UCSD-AML1 (cell line): ENCODE data around the gene PPM1H.
"Not testable (repeated sequence)": the region's sequence is repeated elsewhere in the genome, so short reads cannot be mapped to it uniquely, and the experiment has no call there.

Experiments used
- DNase-seq: peaks from one replicate; lab custom pipeline; 2025; ENCODE audit not compliant: unreplicated experiment; lab: John Stamatoyannopoulos, UW

The PPM1H gene

DNA sequence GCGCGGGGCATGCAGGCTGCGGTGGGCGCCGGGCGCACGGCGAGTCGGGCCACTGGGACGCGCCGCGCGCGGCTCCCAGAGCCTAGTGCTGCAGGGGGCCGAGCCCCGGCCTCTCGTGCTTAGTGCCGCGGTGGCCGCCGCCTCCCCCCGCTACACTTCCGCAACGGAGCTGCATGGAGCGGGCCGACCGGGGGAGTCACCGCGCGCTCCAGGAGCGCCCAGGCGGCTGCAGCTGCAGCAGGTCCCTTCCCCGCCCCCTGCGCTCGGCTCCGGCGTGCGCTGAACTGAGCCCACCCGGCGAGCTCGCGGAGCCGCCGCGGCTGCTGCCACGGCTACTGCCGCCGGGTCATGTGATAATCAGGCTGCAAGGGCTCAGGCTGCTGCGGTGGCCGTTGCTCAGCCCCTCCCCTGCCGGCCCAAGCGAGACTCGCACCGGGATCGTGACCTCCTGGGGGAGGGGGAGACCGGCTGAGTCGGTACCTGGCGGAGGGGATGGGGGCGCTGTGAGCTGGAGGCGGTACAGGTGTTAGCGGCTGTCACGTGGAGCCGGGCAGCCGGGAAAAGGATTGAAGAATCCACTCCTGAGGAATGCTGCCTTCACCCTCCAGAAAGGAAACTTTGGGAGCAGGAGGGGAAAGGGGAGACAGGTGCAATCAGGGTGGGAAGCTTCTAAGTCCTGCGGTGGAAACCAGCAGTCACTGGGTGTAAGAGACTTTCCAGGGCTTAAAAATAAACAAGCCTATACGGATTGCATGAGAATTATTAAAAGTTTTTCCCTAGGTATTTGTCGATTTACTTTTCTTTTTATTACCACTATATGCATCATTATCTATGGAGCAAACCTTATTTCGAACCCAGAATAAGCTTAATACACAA is at the start of gene PPM1H:
PPM1H (minus strand) TSS at position 352 of the 876 bp plus-strand sequence. CDS start 414 bp downstream, outside the sequence.
- peak; percentile 59 for DNase-seq

GRCh38 chr12:62983594-62983993 is 48.6 kb upstream of the PPM1H start:
- DNase-seq = no peak

- no peak for DNase-seq
Measured at GRCh38 chr12:62978768-62979167, 43.8 kb upstream of the PPM1H start.

GRCh38 chr12:62977883-62978282 is 42.9 kb upstream of the PPM1H start:
- no peak for DNase-seq

- no peak for DNase-seq
Measured at GRCh38 chr12:62977418-62977817, 42.5 kb upstream of the PPM1H start.

DNA sequence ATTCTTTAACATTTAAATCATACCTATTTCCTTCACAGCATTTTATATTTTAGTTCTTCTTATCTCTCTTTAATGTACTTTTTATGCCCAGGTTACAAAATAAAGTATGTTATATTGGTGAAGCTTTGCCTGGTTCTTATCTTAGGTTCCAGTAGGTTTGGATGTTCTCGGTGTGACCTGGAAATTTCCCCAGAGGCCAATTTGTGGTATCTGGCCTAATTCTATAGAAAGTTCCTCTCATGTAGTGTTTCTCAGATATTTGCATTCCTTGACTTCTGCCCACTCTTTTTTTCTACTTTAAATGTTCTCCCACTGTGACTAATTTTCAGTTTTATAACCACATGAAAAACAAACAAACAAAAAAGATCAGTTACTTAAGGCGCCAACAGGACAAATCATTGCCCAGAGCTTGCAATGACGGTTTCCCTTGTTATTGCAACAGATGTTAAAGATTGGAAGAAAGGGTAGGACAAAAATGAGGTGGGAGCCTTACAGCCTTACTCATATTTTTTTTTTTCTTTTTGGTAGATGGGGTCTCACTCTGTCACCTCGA is 41.2 kb upstream of the PPM1H start:
- DNase-seq = no peak

DNA sequence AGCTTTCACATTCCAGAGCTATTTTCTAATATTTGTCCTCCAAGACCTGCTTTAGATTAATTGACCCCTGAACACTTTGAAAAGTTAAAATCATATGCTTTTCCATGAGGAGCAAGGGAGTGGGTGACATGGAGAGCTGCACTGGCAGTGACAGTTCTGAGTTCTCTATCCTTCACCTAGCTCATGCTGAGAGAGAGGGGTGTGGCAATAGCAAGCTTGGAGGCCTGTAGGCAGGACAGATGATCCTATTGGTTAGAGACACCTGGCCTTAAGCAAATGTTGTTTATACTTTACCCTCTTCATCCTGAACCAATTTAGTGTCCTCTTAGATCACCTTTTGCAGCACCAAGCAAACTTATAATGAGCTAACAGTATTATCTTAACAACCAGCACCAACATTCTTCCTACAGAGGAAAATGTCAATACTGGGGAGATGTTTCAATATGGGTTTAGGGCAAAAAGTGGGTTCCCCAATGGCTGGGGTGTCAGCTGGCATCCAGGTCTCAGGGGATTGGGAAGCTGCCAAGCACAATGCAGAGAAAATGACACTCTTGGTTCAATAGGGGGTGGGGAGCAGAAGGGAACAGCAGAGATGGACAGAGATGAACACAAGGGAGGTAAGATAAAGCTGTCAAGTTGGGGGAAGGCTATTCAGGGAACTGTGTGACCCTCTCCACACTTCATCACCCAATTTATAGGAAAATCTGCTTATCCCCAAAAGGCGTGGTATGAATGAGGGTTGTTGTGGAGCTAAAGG is 37.0 kb upstream of the PPM1H start:
- DNase-seq = no peak

- no peak for DNase-seq
Measured at GRCh38 chr12:62969695-62970094, 34.7 kb upstream of the PPM1H start.

GRCh38 chr12:62967701-62968100 is 32.8 kb upstream of the PPM1H start:
- DNase-seq = no peak

GRCh38 chr12:62966990-62967506 is 32.1 kb upstream of the PPM1H start:
- no peak for DNase-seq

GRCh38 chr12:62966446-62966989 is 31.6 kb upstream of the PPM1H start:
- not testable (repeated sequence) for DNase-seq

- not testable (repeated sequence) for DNase-seq
Measured at GRCh38 chr12:62965700-62966099, 30.8 kb upstream of the PPM1H start.

- not testable (repeated sequence) for DNase-seq
Measured at GRCh38 chr12:62965242-62965641, 30.3 kb upstream of the PPM1H start.

- DNase-seq = no peak
Measured at GRCh38 chr12:62963486-62964041, 28.6 kb upstream of the PPM1H start.

DNA sequence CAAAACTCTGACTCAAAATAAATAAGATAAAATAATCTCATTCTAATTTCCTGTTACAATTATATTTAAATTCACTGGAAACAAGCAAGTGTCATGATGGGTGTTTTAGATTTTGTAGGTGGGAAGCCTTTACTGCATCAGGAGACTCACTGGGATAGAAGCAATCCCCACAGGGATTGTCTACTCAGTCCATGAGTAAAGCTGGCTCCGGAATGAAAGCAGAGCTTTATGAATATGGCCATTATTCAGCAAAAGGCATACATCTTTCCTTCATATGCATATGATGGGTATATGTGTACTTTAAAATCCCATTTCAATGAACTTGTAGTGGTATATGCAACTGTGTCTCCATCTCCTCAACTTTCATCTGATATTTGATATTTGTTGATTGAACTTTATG is 25.4 kb upstream of the PPM1H start:
- no peak for DNase-seq

- DNase-seq = no peak
Measured at GRCh38 chr12:62959745-62960144, 24.8 kb upstream of the PPM1H start.

DNA sequence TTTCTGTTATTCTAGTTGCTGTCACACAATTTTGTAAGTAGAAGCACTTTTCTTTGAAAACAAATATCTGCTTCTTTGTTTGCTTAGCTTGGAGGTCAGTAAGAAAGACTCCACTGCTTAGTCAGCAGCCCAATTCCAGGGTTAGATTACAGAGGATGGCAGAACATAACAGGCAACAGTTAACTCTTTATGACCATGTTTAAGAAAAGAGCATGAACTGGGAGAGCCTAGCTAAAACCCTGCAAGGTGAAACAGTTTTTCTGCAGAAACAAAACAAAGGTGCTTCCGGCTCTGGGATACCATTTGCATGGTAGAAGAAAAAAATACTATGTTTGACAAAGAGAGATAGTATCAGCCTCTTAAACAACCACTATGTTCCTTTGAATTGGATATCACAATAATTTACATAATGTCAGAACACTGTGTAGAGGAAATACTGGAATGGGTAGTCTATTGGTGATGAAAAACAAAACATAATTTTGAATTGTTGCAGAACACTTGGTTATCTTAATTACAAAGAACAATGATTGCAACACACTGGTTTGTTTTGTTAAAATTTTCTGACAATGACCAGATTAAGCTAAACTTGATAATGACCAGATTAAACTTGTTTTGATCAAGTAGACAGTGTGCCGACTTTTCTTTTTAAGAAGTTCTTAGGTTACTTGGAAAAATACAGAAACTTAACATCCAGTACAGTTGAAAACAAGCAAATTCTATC is 22.4 kb upstream of the PPM1H start:
- DNase-seq = no peak

DNA sequence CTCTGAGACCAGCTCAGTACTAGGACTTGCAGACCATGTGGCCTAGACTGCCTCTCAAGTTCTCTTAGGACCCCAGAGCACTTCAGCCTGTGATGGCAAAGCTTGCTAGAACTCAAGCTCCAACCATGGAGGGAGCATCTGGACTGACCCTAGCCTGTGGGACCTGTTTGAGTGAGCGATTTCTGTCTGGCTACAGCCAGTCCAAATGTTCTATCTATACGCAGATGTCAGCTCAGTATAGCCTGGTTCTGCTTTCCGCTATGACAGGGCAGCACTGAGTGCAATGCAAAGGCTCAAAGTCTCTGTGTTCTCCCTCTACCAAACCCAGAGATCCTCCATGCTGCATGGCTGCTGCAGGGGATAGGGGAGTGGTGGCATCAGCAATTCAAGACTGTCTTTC is 20.7 kb upstream of the PPM1H start:
- DNase-seq = no peak

- no peak for DNase-seq
Measured at GRCh38 chr12:62950317-62950716, 15.4 kb upstream of the PPM1H start.

DNA sequence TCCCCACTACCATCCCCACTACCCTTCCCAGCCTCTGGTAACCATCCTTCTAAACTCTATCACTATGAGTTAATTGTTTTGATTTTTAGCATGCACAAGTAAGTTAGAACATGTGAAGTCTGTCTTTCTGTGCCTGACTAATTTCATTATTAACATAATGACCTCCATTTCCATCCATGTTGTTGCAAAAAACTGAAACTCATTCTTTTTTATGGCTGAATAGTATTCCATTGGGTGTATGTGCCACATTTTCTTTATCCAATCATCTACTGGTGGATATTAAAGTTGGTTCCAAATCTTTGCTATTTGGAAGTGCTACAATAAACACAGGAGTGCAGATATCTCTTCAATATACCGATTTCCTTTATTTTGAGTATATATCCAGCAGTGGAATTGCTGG is 13.2 kb upstream of the PPM1H start:
- DNase-seq = no peak
